ENCODE data around the gene BTN3A1. TPM values are rescaled to one million over a fixed set of nuclear protein-coding genes. Genes with fewer than 3 reads are reported as not detected.

The BTN3A1 gene
- total and polyA plus RNA-seq, 2 of the 13 experiments (the other 11 are each of a cell fraction or from before 2014, with no cell fraction given): 13.3 to 14.0 TPM

DNA sequence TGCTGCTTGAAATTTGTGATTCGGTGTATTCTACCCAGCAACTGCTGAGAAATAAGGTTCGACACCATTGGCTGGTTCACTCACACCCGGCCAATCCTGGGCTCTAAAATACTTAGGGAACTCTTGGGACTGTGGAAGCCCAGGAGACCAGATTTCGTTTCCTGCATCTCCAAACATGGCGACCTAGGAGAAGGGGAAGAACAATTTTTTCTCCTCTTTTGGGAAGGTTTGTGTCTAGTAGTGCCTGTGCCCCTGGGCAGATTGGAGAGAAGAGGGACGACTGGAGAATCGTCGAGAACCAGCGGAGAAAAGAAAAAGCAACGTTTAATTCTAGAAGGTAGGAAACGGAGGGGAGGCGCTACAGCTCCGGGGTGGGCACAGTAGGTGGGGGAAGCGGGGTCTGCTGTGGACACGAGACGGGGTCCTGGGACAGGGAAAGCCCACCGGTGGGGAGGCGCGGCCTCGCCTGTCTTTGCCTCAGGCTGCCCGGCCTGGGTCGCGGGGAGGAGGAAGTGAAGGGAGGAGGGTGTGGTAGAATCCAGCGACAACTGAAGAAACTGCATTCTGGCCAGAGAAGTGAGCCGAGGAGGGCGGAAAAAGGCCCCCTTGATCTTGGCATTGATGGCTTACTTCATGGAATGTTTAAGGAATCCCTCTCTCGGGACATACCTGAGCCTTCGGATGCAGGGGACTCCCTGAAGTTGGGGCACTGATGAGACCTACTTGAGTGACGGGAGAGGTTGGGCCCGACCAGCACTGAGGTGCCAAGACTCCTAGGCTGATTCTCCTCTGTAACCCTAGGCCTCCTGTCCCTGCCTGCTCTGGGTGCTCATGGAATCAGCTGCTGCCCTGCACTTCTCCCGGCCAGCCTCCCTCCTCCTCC lies 56.0 kb downstream of the BTN3A1 start, which contains the start of gene BTN2A1 (continued):
- TF ChIP-seq, protein P1, sequence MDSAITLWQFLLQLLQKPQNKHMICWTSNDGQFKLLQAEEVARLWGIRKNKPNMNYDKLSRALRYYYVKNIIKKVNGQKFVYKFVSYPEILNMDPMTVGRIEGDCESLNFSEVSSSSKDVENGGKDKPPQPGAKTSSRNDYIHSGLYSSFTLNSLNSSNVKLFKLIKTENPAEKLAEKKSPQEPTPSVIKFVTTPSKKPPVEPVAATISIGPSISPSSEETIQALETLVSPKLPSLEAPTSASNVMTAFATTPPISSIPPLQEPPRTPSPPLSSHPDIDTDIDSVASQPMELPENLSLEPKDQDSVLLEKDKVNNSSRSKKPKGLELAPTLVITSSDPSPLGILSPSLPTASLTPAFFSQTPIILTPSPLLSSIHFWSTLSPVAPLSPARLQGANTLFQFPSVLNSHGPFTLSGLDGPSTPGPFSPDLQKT (CRISPR knock-in tag; IDR thresholded peaks at IDR 0.05; ENCODE audit: borderline replicate concordance): no peak
- TF ChIP-seq, protein P2, sequence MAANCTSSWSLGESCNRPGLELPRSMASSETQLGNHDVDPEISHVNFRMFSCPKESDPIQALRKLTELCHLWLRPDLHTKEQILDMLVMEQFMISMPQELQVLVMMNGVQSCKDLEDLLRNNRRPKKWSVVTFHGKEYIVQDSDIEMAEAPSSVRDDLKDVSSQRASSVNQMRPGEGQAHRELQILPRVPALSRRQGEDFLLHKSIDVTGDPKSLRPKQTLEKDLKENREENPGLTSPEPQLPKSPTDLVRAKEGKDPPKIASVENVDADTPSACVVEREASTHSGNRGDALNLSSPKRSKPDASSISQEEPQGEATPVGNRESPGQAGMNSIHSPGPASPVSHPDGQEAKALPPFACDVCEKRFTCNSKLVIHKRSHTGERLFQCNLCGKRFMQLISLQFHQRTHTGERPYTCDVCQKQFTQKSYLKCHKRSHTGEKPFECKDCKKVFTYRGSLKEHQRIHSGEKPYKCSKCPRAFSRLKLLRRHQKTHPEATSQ (CRISPR knock-in tag; IDR thresholded peaks at IDR 0.05; ENCODE audit: borderline replicate concordance): no peak
- TF ChIP-seq RFX5 (IDR thresholded peaks at IDR 0.05; ENCODE audit: low read depth, low read length) (peak; percentile 99), ZNF230 (CRISPR knock-in tag; IDR thresholded peaks at IDR 0.05) (no peak), ZNF10 (CRISPR knock-in tag; IDR thresholded peaks at IDR 0.05; ENCODE audit: borderline replicate concordance, low read depth) (no peak), ZNF329 (CRISPR knock-in tag; IDR thresholded peaks at IDR 0.05; ENCODE audit: low read depth) (no peak), ZHX2 (IDR thresholded peaks at IDR 0.05; ENCODE audit: low read depth) (no peak), ZHX2 (CRISPR knock-in tag; IDR thresholded peaks at IDR 0.05; ENCODE audit: borderline replicate concordance) (no peak), ZNF501 (CRISPR knock-in tag; IDR thresholded peaks at IDR 0.05) (peak; percentile 68), ZBTB43 (CRISPR knock-in tag; conservative IDR thresholded peaks at IDR 0.05) (no peak; the same call in 1 of the 2 replicates)
- TF ChIP-seq, protein P3, sequence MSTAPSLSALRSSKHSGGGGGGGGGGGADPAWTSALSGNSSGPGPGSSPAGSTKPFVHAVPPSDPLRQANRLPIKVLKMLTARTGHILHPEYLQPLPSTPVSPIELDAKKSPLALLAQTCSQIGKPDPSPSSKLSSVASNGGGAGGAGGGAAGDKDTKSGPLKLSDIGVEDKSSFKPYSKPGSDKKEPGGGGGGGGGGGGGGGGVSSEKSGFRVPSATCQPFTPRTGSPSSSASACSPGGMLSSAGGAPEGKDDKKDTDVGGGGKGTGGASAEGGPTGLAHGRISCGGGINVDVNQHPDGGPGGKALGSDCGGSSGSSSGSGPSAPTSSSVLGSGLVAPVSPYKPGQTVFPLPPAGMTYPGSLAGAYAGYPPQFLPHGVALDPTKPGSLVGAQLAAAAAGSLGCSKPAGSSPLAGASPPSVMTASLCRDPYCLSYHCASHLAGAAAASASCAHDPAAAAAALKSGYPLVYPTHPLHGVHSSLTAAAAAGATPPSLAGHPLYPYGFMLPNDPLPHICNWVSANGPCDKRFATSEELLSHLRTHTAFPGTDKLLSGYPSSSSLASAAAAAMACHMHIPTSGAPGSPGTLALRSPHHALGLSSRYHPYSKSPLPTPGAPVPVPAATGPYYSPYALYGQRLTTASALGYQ (CRISPR knock-in tag; IDR thresholded peaks at IDR 0.05): no peak
